ENCODE measurements around the gene HSPA12A. TPM values are rescaled to one million over a fixed set of nuclear protein-coding genes. Genes with fewer than 3 reads are reported as not detected.

HSPA12A gene
- total RNA-seq, 4 donors from 2014 or later, result 6.4 to 9.9 (median 9.5) TPM

- TF ChIP-seq POLR2A (IDR thresholded peaks at IDR 0.05) (no peak), CTCF (IDR thresholded peaks at IDR 0.05) (no peak)
- DNase-seq (ENCODE audit: low spot score in 2 of 2), result no peak
- H3K4me3 ChIP-seq (ENCODE audit: low read depth, poor library complexity, severe bottlenecking), result no peak overlapping the region
- intact Hi-C loops (cut with DNase I; ENCODE audit: low total_unique reads), result no loop called here
- 72 to 85% methylated on average over 4 of the region's 4 CpGs for WGBS, 2 donors
Observed at GRCh38 chr10:116752969-116753665, 10.8 kb upstream of the HSPA12A start.

- no peak for DNase-seq (ENCODE audit: low spot score in 2 of 2)
- intact Hi-C loops (cut with DNase I; ENCODE audit: low total_unique reads), result no loop called here
- TF ChIP-seq POLR2A (IDR thresholded peaks at IDR 0.05) (no peak), CTCF (IDR thresholded peaks at IDR 0.05) (no peak)
- no peak overlapping the region for H3K4me3 ChIP-seq (ENCODE audit: low read depth, poor library complexity, severe bottlenecking)
- 88 to 94% methylated on average over 1 of the region's 1 CpG for WGBS, 2 donors
Observed at GRCh38 chr10:116752563-116752962, 10.2 kb upstream of the HSPA12A start.

GRCh38 chr10:116748471-116748870, 6.1 kb upstream of the HSPA12A start:
- intact Hi-C loops (cut with DNase I; ENCODE audit: low total_unique reads), result loop anchor here (5.0 kb wide), 1 partner anchor 244 kb away; no protein-coding TSS in a partner anchor

DNA sequence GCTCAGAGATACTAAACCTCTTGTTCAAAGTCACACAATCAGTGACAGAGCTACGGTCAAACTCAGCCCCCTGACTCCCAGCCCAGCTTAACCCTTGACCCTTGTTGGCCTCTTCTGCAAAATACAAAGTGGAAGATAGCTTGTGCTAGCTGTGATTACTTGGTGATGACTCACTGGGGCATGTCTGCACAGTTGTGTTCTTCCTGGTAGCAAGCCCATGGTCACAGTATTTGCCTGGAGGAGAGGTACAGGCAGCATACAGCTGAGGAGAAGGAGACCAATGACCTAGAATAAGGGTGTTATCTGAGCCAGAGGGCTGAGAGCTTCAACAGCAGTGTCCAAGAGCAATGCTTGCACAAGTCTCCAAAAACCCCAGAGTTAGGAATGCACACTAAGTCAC, 5.7 kb upstream of the HSPA12A start:
- intact Hi-C loops (cut with DNase I; ENCODE audit: low total_unique reads), result loop anchor here (5.0 kb wide), 1 partner anchor 244 kb away; no protein-coding TSS in a partner anchor
- WGBS, 2 donors, result 44 to 48% methylated on average over 1 of the region's 1 CpG
- no peak overlapping the region for H3K4me3 ChIP-seq (ENCODE audit: low read depth, poor library complexity, severe bottlenecking)
- DNase-seq (ENCODE audit: low spot score in 2 of 2), result no peak
- TF ChIP-seq POLR2A (IDR thresholded peaks at IDR 0.05), result no peak
- no peak for TF ChIP-seq CTCF (IDR thresholded peaks at IDR 0.05)

More at GRCh38 chr10:116748471-116748870, 6.1 kb upstream of the HSPA12A start:
- WGBS, 2 donors, result 95 to 100% methylated on average over 1 of the region's 1 CpG
- TF ChIP-seq POLR2A (IDR thresholded peaks at IDR 0.05), result no peak
- TF ChIP-seq CTCF (IDR thresholded peaks at IDR 0.05), result no peak
- DNase-seq (ENCODE audit: low spot score in 2 of 2), result no peak
- H3K4me3 ChIP-seq (ENCODE audit: low read depth, poor library complexity, severe bottlenecking), result no peak overlapping the region

GRCh38 chr10:116747325-116747724, 5.0 kb upstream of the HSPA12A start:
- 72 to 84% methylated on average over 7 of the region's 7 CpGs for WGBS, 2 donors
- intact Hi-C loops (cut with DNase I; ENCODE audit: low total_unique reads), result loop anchor here (5.0 kb wide), 1 partner anchor 245 kb away; no protein-coding TSS in a partner anchor
- TF ChIP-seq POLR2A (IDR thresholded peaks at IDR 0.05) (no peak), CTCF (IDR thresholded peaks at IDR 0.05) (no peak)
- DNase-seq (ENCODE audit: low spot score in 2 of 2), result no peak
- no peak overlapping the region for H3K4me3 ChIP-seq (ENCODE audit: low read depth, poor library complexity, severe bottlenecking)
